Stimulated activated naive CD4-positive, alpha-beta T cell treated with Interleukin-2 at 50 U/mL for 16 hours (primary cell): Measurements from ENCODE around the gene OR2F2.

ENCODE experiments used
- DNase-seq: peaks from one replicate; lab custom pipeline; 2025; lab: John Stamatoyannopoulos, UW

Gene OR2F2

GRCh38 chr7:143914938-143915652 is 19.9 kb upstream of the OR2F2 start:
- no peak for DNase-seq

- DNase-seq, result no peak
Observed at GRCh38 chr7:143924851-143925250, 10.2 kb upstream of the OR2F2 start.

- no peak for DNase-seq
Observed at GRCh38 chr7:143929224-143929920, 5.7 kb upstream of the OR2F2 start.

- DNase-seq, result no peak
Observed at GRCh38 chr7:143931739-143932138, 3.3 kb upstream of the OR2F2 start.

- DNase-seq, result no peak
Observed at GRCh38 chr7:143936087-143937009, 1.3 kb downstream of the OR2F2 start.

- DNase-seq, result no peak
Observed at GRCh38 chr7:143938379-143939243, 3.6 kb downstream of the OR2F2 start.

GRCh38 chr7:143945423-143945822 is 10.4 kb downstream of the OR2F2 start:
- no peak for DNase-seq

GRCh38 chr7:143947111-143947510 is 12.1 kb downstream of the OR2F2 start:
- DNase-seq, result no peak

GRCh38 chr7:143948733-143949132 is 13.7 kb downstream of the OR2F2 start:
- DNase-seq, result no peak

GRCh38 chr7:143953421-143953820 is 18.4 kb downstream of the OR2F2 start:
- no peak for DNase-seq

GRCh38 chr7:143954135-143954534 is 19.1 kb downstream of the OR2F2 start:
- no peak for DNase-seq

GRCh38 chr7:143954544-143954943 is 19.5 kb downstream of the OR2F2 start, which contains the start of gene OR2F1:
Gene OR2F1 (plus strand): TSS chr7:143954844. CDS start chr7:143959971, 5,127 bp downstream.
- DNase-seq, result no peak

GRCh38 chr7:143958781-143959180 is 23.7 kb downstream of the OR2F2 start:
- DNase-seq, result no peak

GRCh38 chr7:143960813-143961610 is 26.0 kb downstream of the OR2F2 start:
- DNase-seq, result no peak

- no peak for DNase-seq
Observed at GRCh38 chr7:143965280-143965679, 30.2 kb downstream of the OR2F2 start.

GRCh38 chr7:143967398-143967797 is 32.4 kb downstream of the OR2F2 start:
- no peak for DNase-seq

GRCh38 chr7:143973870-143974416 is 38.9 kb downstream of the OR2F2 start:
- no peak for DNase-seq

- DNase-seq, result no peak
Observed at GRCh38 chr7:143974459-143974858, 39.4 kb downstream of the OR2F2 start.

GRCh38 chr7:143975617-143976016 is 40.6 kb downstream of the OR2F2 start:
- DNase-seq, result no peak

GRCh38 chr7:143978585-143978984 is 43.6 kb downstream of the OR2F2 start:
- no peak for DNase-seq
